Activated naive CD8-positive, alpha-beta T cell treated with anti-CD3 and anti-CD28 coated beads, Interleukin-2, amount 10 ng/mL, durations not matched to agents 7 days and 5 days (primary cell): ENCODE results near the gene ETS2. TPM values are rescaled to one million over a fixed set of nuclear protein-coding genes. Genes with fewer than 3 reads are reported as not detected.
A peak's percentile ranks its signal among the peaks of the same experiment; 100 is the strongest.
"Not testable (repeated sequence)": the region's sequence is repeated elsewhere in the genome, so short reads cannot be mapped to it uniquely, and the experiment has no call there.

ENCODE experiments used
- ATAC-seq: fragments of 150-1000 bp; cut with Tn5 transposase; one replicate; pipeline ENCODE4 v1.10.0; 2021; ENCODE audit warnings: low read depth, moderate library complexity
- POLR2A ChIA-PET: fragments of 350-600 bp; sonication (Branson Sonifier 250); formaldehyde crosslinking; loops from one replicate; lab custom pipeline; 2021; ENCODE audit warnings: antibody characterized with exemption; lab: Charles Lee
- DNase-seq: peaks from one replicate; pipeline ENCODE4 v3.0.0; 2021
- H3K27ac Mint-ChIP-seq: one replicate; pipeline ENCODE4 v1.8.0; 2022; ENCODE audit warnings: mild to moderate bottlenecking, mixed read lengths
- H3K27me3 Mint-ChIP-seq: one replicate; pipeline ENCODE4 v1.8.0; 2022; ENCODE audit warnings: mild to moderate bottlenecking, moderate library complexity, mixed read lengths
- H3K36me3 Mint-ChIP-seq: one replicate; pipeline ENCODE4 v1.8.0; 2021; ENCODE audit warnings: mild to moderate bottlenecking, mixed read lengths
- H3K4me1 Mint-ChIP-seq: one replicate; pipeline ENCODE4 v1.8.0; 2021; ENCODE audit warnings: mixed read lengths
- H3K4me3 Mint-ChIP-seq: one replicate; pipeline ENCODE4 v1.8.0; 2022; ENCODE audit warnings: mild to moderate bottlenecking, moderate library complexity, mixed read lengths
- H3K9me3 Mint-ChIP-seq: one replicate; pipeline ENCODE4 v1.8.0; 2021; ENCODE audit warnings: mixed read lengths
- total RNA-seq, 2 experiments: library from RNA; stranded (reverse); gene quantifications; one replicate each; pipeline ENCODE4 v1.2.3, GENCODE V29; 2021

ETS2 gene
- total RNA-seq, 2 experiments from 2014 or later = 14.8 to 15.5 TPM

DNA sequence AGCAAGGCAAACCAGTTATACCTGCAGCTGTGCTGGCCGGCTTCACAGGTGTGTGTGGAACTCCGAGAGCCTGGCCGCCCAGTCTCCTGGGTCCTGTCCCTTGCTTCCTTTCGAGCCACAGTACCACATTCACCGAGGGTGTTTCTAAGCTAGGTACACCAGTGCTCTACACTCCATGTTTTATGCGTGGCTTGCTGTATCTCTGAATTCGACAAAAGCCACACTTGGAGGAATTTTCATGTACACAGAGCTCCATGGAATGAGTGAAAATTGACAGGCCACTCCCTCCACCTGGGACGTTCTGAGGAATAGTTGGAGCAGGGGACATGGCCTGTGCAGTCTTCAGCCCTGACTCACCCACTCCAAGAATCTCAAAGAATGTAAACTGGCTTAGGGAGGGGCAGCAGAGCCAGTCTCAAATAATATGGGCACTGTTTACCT is 14.0 kb downstream of the ETS2 start:
- H3K27me3 Mint-ChIP-seq = no peaks in the 10 kb centered on the region
- DNase-seq = no peak
- H3K27ac Mint-ChIP-seq = no peak overlapping the region
- H3K36me3 Mint-ChIP-seq = peaks cover 62% of the 10 kb centered on the region
- no peak overlapping the region for H3K4me3 Mint-ChIP-seq
- no peaks in the 10 kb centered on the region for H3K9me3 Mint-ChIP-seq
- H3K4me1 Mint-ChIP-seq = no peaks in the 10 kb centered on the region
- ATAC-seq = no peak
- POLR2A ChIA-PET = no interaction called here

DNA sequence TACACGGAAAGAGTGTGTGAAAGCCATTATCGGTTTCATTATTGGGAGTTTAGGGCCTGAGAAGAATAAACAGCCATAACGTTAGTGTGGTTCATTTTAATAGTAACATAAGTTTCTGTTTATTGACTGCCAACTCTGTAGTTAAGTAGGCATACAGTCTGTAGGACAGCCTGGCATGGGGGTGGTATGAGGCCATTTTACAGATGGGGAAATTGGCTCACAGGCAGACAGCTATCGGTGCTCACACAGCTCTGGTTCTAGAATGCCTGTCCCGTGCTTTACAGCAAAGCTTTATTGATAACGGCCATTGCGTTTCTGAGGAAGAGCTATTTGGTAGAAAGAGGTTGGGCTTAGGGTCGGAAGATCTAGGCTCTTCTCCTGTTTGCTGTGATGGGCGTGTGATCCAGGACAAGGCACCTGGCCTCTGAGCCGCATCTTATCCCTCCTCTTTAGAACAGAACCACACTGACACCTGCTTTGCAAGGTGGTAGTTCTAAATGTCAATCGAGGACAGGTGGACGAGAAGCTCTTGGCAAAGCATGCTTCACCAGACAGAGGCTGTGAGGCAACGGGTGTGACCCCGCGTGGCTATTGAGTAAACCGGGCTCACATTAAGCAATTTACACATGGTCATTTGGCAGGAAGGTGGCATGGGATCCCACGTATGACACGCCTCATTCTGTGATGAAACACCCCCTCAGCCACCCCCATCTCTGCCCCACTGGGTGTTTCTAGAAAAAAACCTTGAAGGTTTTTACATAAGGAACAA is 14.9 kb downstream of the ETS2 start:
- DNase-seq (no peak), ATAC-seq (no peak)
- Mint-ChIP-seq H3K4me3 (no peak overlapping the region), H3K9me3 (no peaks in the 10 kb centered on the region), H3K4me1 (no peaks in the 10 kb centered on the region), H3K36me3 (peaks cover 53% of the 10 kb centered on the region), H3K27me3 (no peaks in the 10 kb centered on the region), H3K27ac (no peak overlapping the region)
- POLR2A ChIA-PET = no interaction called here

DNA sequence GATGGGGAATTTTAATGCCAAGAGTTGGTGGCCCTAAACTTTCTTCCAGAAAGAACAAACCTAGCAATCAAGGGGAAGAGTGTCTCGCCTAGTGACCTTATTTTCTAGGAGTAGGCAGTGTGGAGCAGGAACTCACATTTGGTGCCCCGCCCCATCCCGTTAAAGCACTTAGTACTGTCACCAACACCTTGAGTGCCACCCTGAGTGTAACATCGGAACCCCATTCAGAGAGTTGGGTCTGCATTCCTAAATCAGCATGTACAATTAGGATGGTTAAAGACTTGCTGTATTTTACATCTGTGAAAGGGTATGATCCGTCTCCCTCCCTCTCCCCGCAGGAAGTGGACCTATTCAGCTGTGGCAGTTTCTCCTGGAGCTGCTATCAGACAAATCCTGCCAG is 15.5 kb downstream of the ETS2 start:
- Mint-ChIP-seq H3K36me3 (peaks cover 51% of the 10 kb centered on the region), H3K4me3 (no peak overlapping the region), H3K9me3 (no peaks in the 10 kb centered on the region), H3K4me1 (no peaks in the 10 kb centered on the region), H3K27me3 (no peaks in the 10 kb centered on the region), H3K27ac (no peak overlapping the region)
- ATAC-seq = no peak
- no peak for DNase-seq
- POLR2A ChIA-PET = interaction anchor here (0.6 kb wide), 1 partner anchor 510 kb away, joined by 3 read pairs; no protein-coding TSS in a partner anchor

DNA sequence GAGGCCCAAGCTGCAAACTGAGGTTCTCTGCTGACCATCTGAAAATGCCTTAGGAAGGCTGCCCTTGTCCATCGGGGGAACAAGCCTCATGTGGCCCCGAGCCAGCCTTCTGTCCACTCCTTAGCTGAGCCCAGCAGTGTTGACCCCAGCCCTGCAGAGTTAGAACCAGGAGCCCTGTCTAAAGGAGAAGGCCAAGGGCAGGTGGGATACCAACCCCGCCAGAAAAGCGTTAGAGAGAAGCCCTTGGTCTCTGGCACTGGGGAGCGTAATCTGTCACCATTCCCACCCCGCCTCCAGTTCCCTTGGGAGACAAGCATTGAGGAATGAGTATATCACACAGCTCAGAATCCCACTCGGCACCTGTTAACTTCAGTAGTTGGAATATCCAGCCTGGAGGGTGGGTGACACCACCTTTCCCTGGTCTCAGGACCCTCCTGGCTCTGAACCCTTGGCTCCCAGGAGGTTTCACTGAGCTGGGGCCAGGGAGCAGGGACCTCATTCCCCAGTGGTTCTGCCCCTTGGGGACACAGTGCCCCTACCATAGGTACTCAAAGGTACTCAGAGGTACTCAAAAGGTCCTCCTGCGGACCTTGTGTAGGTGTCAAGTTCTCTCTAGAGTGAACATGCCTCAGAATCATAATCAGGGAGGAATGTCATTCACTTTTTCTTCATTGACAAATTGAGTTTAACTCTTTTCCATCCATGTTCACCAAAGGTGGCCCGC is 16.4 kb downstream of the ETS2 start:
- Mint-ChIP-seq H3K4me3 (no peak overlapping the region), H3K4me1 (no peaks in the 10 kb centered on the region), H3K27me3 (no peaks in the 10 kb centered on the region), H3K9me3 (no peaks in the 10 kb centered on the region), H3K27ac (no peak overlapping the region), H3K36me3 (peaks cover 46% of the 10 kb centered on the region)
- DNase-seq = no peak
- ATAC-seq = no peak
- POLR2A ChIA-PET = interaction anchor here (0.6 kb wide), 1 partner anchor 509 kb away, joined by 3 read pairs; no protein-coding TSS in a partner anchor

DNA sequence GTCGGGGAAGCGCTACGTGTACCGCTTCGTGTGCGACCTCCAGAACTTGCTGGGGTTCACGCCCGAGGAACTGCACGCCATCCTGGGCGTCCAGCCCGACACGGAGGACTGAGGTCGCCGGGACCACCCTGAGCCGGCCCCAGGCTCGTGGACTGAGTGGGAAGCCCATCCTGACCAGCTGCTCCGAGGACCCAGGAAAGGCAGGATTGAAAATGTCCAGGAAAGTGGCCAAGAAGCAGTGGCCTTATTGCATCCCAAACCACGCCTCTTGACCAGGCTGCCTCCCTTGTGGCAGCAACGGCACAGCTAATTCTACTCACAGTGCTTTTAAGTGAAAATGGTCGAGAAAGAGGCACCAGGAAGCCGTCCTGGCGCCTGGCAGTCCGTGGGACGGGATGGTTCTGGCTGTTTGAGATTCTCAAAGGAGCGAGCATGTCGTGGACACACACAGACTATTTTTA is 17.1 kb downstream of the ETS2 start:
- peaks cover 40% of the 10 kb centered on the region for H3K36me3 Mint-ChIP-seq
- POLR2A ChIA-PET = no interaction called here
- no peaks in the 10 kb centered on the region for H3K9me3 Mint-ChIP-seq
- no peak overlapping the region for H3K27ac Mint-ChIP-seq
- H3K27me3 Mint-ChIP-seq = peaks cover 3% of the 10 kb centered on the region
- no peaks in the 10 kb centered on the region for H3K4me1 Mint-ChIP-seq
- ATAC-seq (no peak), DNase-seq (no peak)
- H3K4me3 Mint-ChIP-seq = no peak overlapping the region

DNA sequence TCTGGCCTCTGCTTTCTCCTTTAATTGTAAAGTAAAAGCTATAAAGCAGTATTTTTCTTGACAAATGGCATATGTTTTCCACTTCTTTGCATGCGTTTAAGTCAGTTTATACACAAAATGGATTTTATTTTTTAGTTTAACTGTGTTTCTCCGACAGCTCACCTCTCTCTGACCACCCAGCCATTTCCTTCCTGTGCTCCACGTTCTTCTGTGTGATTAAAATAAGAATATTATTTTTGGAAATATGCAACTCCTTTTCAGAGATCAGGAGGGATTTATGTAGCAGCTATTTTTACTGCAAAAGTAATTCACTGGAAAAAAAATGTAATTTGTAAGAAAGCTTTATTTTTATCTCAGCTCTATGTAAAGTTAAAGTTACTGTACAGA is 18.0 kb downstream of the ETS2 start:
- Mint-ChIP-seq H3K27ac (no peak overlapping the region), H3K36me3 (peaks cover 32% of the 10 kb centered on the region), H3K4me1 (no peaks in the 10 kb centered on the region), H3K4me3 (no peak overlapping the region), H3K27me3 (peaks cover 3% of the 10 kb centered on the region), H3K9me3 (no peaks in the 10 kb centered on the region)
- no peak for ATAC-seq
- POLR2A ChIA-PET = no interaction called here
- DNase-seq = no peak

DNA sequence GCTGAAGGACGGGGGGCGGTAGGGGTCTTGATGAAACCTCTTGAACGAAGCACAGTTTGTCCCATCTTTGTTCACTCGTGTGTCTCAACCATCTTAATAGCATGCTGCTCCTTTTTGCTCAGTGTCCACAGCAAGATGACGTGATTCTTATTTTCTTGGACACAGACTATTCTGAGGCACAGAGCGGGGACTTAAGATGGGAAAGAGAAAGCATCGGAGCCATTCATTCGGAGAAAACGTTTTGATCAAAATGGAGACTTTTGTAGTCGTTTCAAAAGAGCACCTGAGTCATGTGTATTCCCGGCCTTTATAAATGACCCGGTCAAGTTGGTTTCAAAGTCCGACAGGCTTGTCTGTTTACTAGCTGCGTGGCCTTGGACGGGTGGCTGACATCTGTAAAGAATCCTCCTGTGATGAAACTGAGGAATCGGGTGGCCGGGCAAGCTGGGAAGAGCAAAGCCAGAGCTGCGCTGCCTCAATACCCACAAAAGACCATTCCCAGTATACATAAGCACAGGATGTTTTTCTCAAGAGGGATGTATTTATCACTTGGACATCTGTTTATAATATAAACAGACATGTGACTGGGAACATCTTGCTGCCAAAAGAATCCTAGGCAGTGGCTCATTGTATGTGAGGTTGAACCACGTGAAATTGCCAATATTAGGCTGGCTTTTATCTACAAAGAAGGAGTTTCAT is 18.5 kb downstream of the ETS2 start:
- Mint-ChIP-seq H3K9me3 (no peaks in the 10 kb centered on the region), H3K4me3 (no peak overlapping the region), H3K27me3 (peaks cover 3% of the 10 kb centered on the region), H3K4me1 (no peaks in the 10 kb centered on the region), H3K27ac (no peak overlapping the region), H3K36me3 (peaks cover 28% of the 10 kb centered on the region)
- no peak for DNase-seq
- POLR2A ChIA-PET = no interaction called here
- ATAC-seq = no peak

DNA sequence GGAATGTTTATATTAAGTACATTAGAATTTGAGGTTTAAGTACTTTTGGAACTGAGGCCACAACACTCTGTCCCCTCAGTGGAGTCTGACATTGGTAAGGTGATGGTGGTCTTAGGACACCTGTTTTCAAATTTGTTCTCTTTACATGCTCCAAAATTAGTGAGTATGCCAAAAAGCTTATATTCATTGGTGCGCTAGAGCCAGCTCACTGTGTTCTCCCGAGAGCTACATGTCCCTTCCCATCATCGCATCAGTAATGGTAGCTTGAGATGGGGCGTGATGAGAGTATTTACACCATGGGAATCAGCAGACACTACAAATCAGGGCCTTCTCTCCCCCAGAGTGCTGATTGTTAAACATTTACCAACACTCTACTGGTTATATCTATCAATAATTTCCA is 19.5 kb downstream of the ETS2 start:
- no peaks in the 10 kb centered on the region for H3K4me1 Mint-ChIP-seq

DNA sequence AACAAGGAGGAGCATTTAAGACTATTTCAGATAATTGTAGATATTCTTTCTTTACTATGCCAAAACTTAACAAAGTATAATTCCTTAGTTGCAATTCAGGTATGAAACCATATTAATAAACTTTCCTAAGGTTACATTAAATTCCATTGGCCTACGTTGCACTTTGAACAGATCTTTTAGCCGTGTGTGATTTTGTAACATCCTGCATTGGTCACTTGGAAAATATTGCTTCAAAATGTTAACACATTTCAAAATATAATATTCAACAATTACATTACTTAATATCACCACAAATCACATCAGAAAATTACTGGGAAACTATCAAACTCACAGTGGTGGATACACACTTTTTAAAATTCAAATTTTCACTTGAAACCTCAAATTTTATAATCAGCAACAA is 20.2 kb downstream of the ETS2 start:
- Mint-ChIP-seq H3K27ac (no peak overlapping the region), H3K4me1 (peaks cover 3% of the 10 kb centered on the region), H3K9me3 (no peaks in the 10 kb centered on the region), H3K4me3 (no peak overlapping the region), H3K36me3 (peaks cover 19% of the 10 kb centered on the region), H3K27me3 (peaks cover 3% of the 10 kb centered on the region)
- DNase-seq = no peak
- ATAC-seq = no peak
- POLR2A ChIA-PET = no interaction called here

More for the DNA sequence above, 19.5 kb downstream of the ETS2 start:
- no peak for DNase-seq
- no peak for ATAC-seq
- H3K27ac Mint-ChIP-seq = no peak overlapping the region
- no peaks in the 10 kb centered on the region for H3K9me3 Mint-ChIP-seq
- no peak overlapping the region for H3K4me3 Mint-ChIP-seq
- H3K27me3 Mint-ChIP-seq = peaks cover 3% of the 10 kb centered on the region
- H3K36me3 Mint-ChIP-seq = peaks cover 23% of the 10 kb centered on the region
- POLR2A ChIA-PET = no interaction called here

DNA sequence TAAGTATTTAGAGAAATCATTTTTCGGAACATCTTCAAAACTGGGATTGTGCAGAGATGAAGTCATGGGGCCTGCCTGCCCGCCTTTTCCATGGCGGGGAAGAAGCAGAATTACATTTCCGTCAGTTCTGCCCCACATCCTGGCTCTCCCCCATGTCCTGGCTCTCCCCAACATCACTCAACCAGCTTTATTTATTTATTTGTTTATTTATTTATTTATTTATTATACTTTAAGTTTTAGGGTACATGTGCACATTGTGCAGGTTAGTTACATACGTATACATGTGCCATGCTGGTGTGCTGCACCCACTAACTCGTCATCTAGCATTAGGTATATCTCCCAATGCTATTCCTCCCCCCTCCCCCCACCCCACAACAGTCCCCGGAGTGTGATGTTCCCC is 22.4 kb downstream of the ETS2 start:
- Mint-ChIP-seq H3K4me1 (peaks cover 11% of the 10 kb centered on the region), H3K36me3 (peaks cover 11% of the 10 kb centered on the region)
- H3K9me3 Mint-ChIP-seq, POLR2A ChIA-PET, H3K27me3 Mint-ChIP-seq, H3K27ac Mint-ChIP-seq, H3K4me3 Mint-ChIP-seq, DNase-seq, ATAC-seq: not testable (repeated sequence)

DNA sequence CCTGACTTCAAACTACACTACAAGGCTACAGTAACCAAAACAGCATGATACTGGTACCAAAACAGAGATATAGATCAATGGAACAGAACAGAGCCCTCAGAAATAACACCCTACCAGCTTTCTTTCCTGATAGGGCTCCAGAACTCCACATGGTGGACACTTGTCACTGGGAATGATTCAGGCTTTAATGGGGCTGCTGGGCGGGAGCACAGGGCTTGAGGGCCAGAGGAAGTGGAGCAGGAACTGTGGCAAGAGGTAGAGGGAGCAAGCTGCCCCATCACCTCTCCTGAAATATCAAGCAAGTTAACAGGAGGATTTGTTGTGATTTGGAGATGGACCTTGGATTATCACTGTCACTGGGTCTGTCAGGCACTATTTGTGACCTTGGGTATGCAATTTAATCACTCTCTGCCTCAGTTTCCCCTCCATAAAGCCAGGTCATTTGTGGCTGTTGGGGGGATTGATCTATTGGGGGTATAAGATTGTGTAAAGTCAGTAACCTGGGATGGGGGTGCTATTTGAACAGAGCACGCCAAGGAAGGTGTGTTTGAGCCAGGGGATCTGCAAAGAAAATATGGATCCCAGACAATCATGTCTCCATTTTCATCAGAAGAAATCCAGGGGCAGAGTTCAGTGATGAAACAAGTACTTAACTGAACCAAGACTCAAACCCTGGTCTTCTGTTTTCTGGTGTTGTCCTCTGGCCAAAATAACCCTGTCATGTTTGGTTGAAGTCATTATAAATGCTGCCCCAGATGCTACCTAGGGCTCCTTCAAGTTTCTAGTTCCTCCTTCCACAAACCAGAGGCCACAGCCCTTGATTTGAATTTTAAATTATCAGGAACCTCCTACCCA is 25.2 kb downstream of the ETS2 start:
- Mint-ChIP-seq H3K9me3 (no peaks in the 10 kb centered on the region), H3K4me1 (peaks cover 11% of the 10 kb centered on the region), H3K27me3 (peaks cover 5% of the 10 kb centered on the region), H3K4me3 (no peak overlapping the region), H3K36me3 (no peaks in the 10 kb centered on the region), H3K27ac (peak overlapping the region; percentile 46)
- no peak for DNase-seq
- no peak for ATAC-seq
- POLR2A ChIA-PET = no interaction called here

DNA sequence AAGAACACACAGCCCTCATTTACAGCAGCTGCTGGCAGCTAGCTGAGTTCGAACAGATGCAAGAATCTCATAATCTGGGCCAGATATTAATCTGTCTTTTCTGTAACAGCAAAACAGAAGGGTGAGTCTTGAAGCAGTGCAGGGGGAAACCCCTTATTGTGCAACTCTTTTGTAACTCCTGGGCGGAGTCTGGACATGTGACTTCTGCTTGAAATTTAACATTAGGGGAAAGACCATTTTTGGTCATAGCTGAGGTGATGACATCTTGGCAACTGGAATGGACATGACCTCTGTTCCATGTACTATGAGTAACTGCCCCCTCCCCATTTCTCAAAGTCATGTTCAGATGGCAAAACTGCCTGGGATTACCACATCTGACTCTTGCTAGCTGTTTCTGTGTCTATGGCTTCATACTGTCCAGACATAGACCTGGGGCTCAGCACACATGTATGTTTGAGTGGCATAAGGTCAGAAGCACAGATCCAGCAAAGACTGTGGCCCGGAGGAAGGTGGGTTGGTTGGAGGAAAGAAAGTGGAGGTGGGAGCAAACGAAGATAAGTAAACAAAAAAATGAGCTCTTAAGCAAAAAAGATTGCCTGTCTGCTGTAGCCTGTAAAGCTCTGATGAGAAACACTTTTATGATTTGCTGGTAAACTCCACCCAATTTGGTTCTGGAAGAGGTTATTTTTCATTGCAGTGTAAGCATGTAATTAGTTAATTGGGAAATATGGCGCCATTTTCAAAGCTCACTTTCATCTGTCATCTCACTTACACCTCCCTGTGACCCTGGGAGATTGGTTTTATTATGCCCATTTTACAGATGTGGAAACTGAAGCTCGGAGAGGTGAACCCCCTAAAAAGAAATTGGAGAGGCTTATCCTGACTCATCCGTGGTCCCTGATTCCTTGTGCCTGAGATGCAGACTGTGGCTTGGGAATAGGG is 26.1 kb downstream of the ETS2 start:
- POLR2A ChIA-PET = no interaction called here
- Mint-ChIP-seq H3K9me3 (no peaks in the 10 kb centered on the region), H3K27me3 (peaks cover 5% of the 10 kb centered on the region), H3K4me1 (peaks cover 11% of the 10 kb centered on the region), H3K36me3 (no peaks in the 10 kb centered on the region), H3K4me3 (no peak overlapping the region), H3K27ac (no peak overlapping the region)
- ATAC-seq (no peak), DNase-seq (no peak)
